Hepatocyte (in vitro differentiated cells): ENCODE results near the gene STRC.

Experiments
- CTCF ChIP-seq: fragments of 200-600 bp; sonication (generic); IDR thresholded peaks from 2 replicates; pipeline ENCODE4 v1.5.1; 2016; ENCODE audit warnings: antibody characterized with exemption, mild to moderate bottlenecking; ENCODE audit not compliant: poor library complexity
- EZH2 ChIP-seq: fragments of 200-600 bp; sonication (generic); IDR thresholded peaks from 2 replicates; pipeline ENCODE4 v1.6.1; 2016; ENCODE audit warnings: antibody characterized with exemption, mild to moderate bottlenecking, borderline replicate concordance
- EZH2phosphoT487 ChIP-seq: fragments of 200-600 bp; sonication (generic); IDR thresholded peaks from one replicate; pipeline ENCODE4 v1.6.1; 2018; ENCODE audit warnings: antibody characterized with exemption, mild to moderate bottlenecking, low read depth, moderate library complexity; ENCODE audit not compliant: unreplicated experiment, severe bottlenecking

- no peak for TF ChIP-seq CTCF
- no peak for TF ChIP-seq EZH2
- no peak for TF ChIP-seq EZH2phosphoT487
These were observed 30.2 kb upstream of the STRC start, which contains the start of gene CATSPER2 for GRCh38 chr15:43648649-43649429.
